GM10266 (cell line): ENCODE results near the gene PFN3.
A peak's percentile ranks its signal among the peaks of the same experiment; 100 is the strongest.
"Not testable (repeated sequence)": the region's sequence is repeated elsewhere in the genome, so short reads cannot be mapped to it uniquely, and the experiment has no call there.

Experiments
- DNase-seq: peaks from one replicate; pipeline ENCODE4 v3.0.0; 2012; ENCODE audit errors: extremely low spot score
- TF ChIP-seq, protein P1 (sequence below): IDR thresholded peaks from 2 replicates; pipeline ENCODE4 v1.5.1; 2012; ENCODE audit warnings: mild to moderate bottlenecking, low read depth; ENCODE audit not compliant: control insufficient read depth, insufficient read depth; ENCODE audit errors: missing control alignments

PFN3 gene

DNA sequence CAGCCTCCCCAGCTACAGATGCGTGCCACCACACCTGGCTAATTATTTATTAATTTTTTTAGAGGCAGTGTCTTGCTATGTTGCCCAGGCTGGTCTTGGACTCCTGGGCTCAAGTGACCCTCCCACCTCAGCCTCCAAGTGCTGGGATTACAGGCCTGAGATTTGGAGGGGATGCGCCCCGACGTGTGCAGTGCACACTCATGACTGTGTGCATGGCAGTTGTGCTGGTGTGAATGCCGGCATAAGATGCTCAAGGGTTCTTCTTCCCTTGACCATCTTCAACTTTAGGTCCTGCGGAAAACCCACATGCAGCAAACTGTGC is 19.7 kb downstream of the PFN3 start:
- TF ChIP-seq, protein P1, sequence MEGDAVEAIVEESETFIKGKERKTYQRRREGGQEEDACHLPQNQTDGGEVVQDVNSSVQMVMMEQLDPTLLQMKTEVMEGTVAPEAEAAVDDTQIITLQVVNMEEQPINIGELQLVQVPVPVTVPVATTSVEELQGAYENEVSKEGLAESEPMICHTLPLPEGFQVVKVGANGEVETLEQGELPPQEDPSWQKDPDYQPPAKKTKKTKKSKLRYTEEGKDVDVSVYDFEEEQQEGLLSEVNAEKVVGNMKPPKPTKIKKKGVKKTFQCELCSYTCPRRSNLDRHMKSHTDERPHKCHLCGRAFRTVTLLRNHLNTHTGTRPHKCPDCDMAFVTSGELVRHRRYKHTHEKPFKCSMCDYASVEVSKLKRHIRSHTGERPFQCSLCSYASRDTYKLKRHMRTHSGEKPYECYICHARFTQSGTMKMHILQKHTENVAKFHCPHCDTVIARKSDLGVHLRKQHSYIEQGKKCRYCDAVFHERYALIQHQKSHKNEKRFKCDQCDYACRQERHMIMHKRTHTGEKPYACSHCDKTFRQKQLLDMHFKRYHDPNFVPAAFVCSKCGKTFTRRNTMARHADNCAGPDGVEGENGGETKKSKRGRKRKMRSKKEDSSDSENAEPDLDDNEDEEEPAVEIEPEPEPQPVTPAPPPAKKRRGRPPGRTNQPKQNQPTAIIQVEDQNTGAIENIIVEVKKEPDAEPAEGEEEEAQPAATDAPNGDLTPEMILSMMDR: no peak

DNA sequence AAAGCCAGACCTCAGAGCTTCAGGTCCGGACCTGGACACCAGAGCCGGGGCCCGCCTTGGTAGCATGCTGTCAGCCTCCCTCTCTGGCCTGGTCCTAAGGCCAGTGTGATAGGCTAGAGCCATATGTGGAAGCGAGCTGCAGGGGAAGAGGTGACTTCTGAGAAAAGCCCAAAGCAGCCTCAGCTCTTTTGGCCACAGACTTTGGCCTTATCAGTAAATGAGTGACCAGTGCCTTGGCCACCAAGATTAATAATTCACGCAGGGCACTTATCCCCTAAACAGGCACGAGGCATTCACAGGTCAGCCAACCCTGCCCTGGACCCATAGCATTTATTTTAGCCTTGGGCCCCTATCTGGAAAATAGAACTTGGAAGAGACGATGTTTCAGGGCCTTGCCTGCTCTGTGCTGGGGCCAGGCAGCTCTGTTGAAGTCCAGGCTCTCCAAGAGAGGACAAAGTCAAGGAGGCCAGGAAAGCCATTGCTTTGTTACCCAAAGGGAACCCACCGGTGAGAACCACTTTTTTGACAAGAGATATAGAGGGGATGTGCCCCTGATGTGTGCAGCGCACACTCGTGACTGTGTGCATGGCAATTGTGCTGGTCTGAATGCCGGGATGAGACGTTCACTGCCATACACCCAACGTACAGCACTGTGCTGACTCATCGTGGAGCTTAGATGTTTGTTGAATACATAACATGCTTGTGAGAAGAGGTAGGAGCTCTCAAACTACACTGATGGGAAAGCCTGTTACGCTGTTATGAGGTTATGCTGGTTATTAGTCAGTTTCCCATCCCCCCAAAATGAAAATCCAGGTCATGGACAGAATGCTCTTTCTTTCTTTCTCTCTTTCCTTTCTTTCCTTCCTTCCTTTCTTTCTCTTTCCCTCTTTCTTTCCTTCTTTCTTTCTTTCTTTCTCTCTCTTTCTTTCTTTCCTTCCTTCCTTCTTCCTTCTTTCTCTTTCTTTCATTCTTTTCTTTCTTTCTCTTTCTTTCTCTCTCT is 21.3 kb downstream of the PFN3 start:
- peak; percentile 65 for DNase-seq
- TF ChIP-seq, protein P1: no peak

More for the DNA sequence above, 19.7 kb downstream of the PFN3 start:
- no peak for DNase-seq

DNA sequence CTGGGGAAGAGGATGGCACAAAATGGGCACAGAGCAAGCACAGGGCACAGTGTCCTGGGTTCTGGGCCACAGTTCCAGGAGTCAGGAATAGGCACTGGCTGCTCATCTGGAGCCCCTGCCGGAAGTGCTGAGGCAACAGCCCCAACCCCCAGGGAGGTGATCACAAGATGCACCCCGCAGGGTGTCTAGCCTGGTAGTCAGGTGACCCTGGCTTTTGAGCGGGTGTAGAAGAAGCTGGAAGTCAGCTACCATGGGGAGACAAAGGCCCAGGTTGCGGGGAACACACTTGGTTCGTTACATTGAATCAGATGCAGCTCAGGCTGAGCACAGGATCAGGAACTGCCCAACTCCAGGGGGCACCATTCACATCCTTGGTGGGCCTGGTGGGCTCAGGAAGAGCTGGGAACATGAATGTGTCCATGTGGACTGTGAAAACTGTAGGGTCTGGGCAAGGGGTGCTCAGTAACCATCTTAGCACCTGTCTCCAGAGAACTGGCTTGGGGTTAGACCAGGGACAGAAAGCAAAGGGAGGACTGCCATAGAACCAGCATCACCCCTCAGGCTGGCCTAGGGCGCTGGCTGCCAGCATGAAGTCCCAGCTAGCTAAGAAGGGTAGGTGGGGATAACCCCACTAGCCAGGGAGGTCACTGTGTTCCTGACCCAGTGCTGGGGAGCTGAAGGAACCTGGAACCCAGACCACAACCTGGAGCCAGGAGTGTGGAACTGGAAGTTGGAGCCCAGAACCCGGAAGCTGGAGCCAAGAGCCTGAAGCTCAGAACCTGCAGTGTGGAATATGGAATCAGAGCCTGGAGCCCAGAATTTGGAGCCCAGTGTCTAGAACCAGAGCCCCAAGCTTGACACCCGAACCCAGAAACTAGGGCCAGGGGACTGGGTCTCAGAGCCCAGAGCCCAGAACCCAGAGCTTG is 22.3 kb downstream of the PFN3 start:
- DNase-seq: no peak
- TF ChIP-seq, protein P1: no peak

DNA sequence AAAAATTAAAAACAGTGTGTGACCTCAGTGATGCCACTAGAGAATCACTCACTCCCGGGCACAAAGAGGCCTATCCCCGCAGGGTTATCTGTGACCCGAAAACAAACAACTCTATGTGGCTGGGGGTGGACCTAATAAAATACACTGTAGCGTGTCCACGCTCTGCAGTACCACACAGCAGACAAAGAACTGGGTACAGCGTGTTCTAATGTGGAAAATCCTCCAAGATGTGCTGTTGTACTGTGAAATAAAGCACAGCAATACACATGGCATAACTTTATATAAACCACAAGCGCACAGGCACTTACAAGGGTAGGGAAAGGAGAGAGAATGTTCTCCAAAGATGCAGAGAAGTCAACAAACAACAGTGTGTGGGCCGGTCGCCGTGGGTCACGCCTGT is 24.4 kb downstream of the PFN3 start:
- TF ChIP-seq, protein P1: no peak
- no peak for DNase-seq

DNA sequence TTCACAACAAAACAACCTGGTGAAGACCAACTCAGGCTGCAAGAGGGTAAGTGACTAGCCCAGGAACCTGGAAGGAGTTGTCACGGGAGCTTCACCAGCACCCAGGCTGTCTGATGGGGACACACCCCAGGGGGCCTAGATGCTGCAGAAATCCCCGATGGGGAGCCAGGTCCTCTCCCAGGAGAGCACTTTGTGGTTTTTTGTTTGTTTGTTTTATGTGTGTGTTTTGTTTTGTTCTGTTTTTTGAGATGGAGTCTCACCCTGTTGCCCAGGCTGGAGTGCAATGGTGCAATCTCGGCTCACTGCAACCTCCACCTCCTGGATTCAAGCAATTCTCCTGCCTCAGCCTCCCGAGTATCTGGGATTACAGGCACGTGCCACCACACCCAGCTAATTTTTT is 24.9 kb downstream of the PFN3 start:
- not testable (repeated sequence) for DNase-seq

DNA sequence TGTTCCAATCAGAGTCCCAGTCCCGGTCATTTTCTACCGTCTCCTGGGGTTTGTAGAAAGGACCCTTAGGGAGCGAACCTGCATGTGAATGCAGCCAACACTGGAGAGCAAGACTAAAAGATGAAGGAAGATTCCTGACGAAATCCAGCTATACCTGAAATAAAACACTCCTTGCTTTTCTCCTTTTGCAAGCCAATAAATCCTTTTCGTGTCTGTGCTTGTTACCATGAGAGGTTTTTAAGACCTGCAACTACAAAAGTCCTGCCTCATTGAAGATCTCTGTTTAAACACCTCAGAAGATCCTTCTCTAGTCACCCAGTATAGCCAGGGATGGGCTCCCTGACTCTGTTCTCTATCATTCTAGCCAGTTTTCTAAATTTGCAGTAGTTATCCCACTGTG is 26.2 kb downstream of the PFN3 start:
- TF ChIP-seq, protein P1: no peak
- no peak for DNase-seq

DNA sequence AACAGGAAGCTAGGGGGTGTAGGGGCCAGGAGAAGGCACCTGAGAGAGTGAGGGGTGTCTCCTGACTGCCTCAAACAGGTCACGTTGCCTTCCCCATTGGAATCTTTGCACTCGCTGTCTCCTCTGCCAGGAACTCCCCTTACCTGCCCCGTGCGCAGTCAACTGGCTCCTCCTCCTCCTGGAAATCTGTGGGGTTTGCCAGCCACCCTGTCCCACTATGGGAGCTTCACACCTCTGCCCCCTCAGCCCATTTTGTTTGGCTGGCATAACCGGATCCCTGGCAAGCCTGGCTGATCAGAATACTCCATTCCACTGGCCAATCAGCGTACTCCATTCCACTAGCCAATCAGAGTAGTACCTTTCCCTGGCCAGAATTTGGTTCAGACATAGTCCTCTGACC is 26.7 kb downstream of the PFN3 start:
- DNase-seq: no peak
- TF ChIP-seq, protein P1: no peak
